ENCODE results near the gene DFFB. TPM values are rescaled to one million over a fixed set of nuclear protein-coding genes. Genes with fewer than 3 reads are reported as not detected.

DFFB gene
- total and polyA plus RNA-seq, 2 of the 13 experiments (the other 11 are each of a cell fraction or from before 2014, with no cell fraction given) = 4.6 to 9.3 TPM

- Histone ChIP-seq H3K79me2 (ENCODE audit: insufficient read depth, low read length) (no peaks in the 10 kb centered on the region), H3K9me3 (ENCODE audit: low read length) (no peaks in the 10 kb centered on the region), H3K36me3 (replicated peaks in 1 of 2; ENCODE audit: control insufficient read depth in 1 of 2, insufficient read depth in 2 of 2, low read length in 2 of 2) (no peaks in the 10 kb centered on the region), H4K20me1 (ENCODE audit: insufficient read depth, low read length) (no peaks in the 10 kb centered on the region), H3K4me2 (ENCODE audit: low read depth, low read length) (no peak overlapping the region), H3K9ac (ENCODE audit: insufficient read depth, low read depth, low read length) (no peak overlapping the region), H3K27me3 (ENCODE audit: control insufficient read depth in 1 of 2, insufficient read depth in 2 of 2, low read length in 2 of 2) (peaks cover 5 to 28% of the 10 kb centered on the region in 2 experiments; a peak in 4 of 5 replicates), H3K4me1 (ENCODE audit: insufficient read depth, low read length) (no peaks in the 10 kb centered on the region), H3K4me3 (replicated peaks in 1 of 3; ENCODE audit: insufficient read depth in 1 of 3, low read depth in 2 of 3, low read length in 3 of 3) (no peak overlapping the region), H2AFZ (ENCODE audit: low read length) (no peak overlapping the region), H3K27ac (ENCODE audit: extremely low read length, insufficient read depth, low read length) (no peak overlapping the region)
- BruUV-seq (replicated peaks) = no TSS peak
- DNase-seq (ENCODE audit: low spot score) (no peak), ATAC-seq (no peak), FAIRE-seq (no peak)
- intact Hi-C loops (cut with micrococcal nuclease; ENCODE audit: unreplicated experiment) (no loop called here), in situ Hi-C loops (cut with HindIII; ENCODE audit: extremely low pct_ligation_motif_present, low pct_unique_long_range_greater_than_20kb) (loop anchor here (25.0 kb wide), 1 partner anchor 137 kb away; no protein-coding TSS in a partner anchor)
- ChIA-PET POLR2A (no interaction called here), CTCF (ENCODE audit: low intra/inter-chr PET ratio, low total read pairs) (no interaction called here)
- WGBS (ENCODE audit: low lambda C conversion rate) = 0% methylated on average over 1 of the region's 3 CpGs
- no peak for TF ChIP-seq HES4 (CRISPR knock-in tag; IDR thresholded peaks at IDR 0.05; ENCODE audit: borderline replicate concordance)
- no peak for TF ChIP-seq CREBL2 (CRISPR knock-in tag; IDR thresholded peaks at IDR 0.05; ENCODE audit: borderline replicate concordance)
- no peak for TF ChIP-seq HNF4A (CRISPR knock-in tag; IDR thresholded peaks at IDR 0.05)
- no peak for TF ChIP-seq IRF9 (CRISPR knock-in tag; IDR thresholded peaks at IDR 0.05; ENCODE audit: borderline replicate concordance)
- no peak for TF ChIP-seq CENPX (CRISPR knock-in tag; IDR thresholded peaks at IDR 0.05)
- no peak for TF ChIP-seq YEATS2 (CRISPR knock-in tag; IDR thresholded peaks at IDR 0.05; ENCODE audit: borderline replicate concordance)
- no peak for TF ChIP-seq IRF2 (CRISPR knock-in tag; IDR thresholded peaks at IDR 0.05)
- no peak for TF ChIP-seq ATF3 (CRISPR knock-in tag; IDR thresholded peaks at IDR 0.05)
Observed at GRCh38 chr1:3924825-3925220, 67.5 kb downstream of the DFFB start.

Measured in HepG2 (cell line).